ENCODE data around the gene EFCAB11.

The EFCAB11 gene

GRCh38 chr14:89848165-89848564 is 106.4 kb downstream of the EFCAB11 start:
- TF ChIP-seq ZFX (IDR thresholded peaks at IDR 0.05) (no peak), CTCF (conservative IDR thresholded peaks at IDR 0.05) (peak; percentile 31)
- H3K27ac ChIP-seq, result no peak overlapping the region

GRCh38 chr14:89845346-89845745 is 109.2 kb downstream of the EFCAB11 start:
- TF ChIP-seq CTCF (conservative IDR thresholded peaks at IDR 0.05), result no peak
- TF ChIP-seq ZFX (IDR thresholded peaks at IDR 0.05), result no peak
- no peak overlapping the region for H3K27ac ChIP-seq

GRCh38 chr14:89844508-89844907 is 110.0 kb downstream of the EFCAB11 start:
- H3K27ac ChIP-seq, result no peak overlapping the region
- TF ChIP-seq CTCF (conservative IDR thresholded peaks at IDR 0.05) (no peak), ZFX (IDR thresholded peaks at IDR 0.05) (no peak)

- TF ChIP-seq ZFX (IDR thresholded peaks at IDR 0.05) (no peak), CTCF (conservative IDR thresholded peaks at IDR 0.05) (no peak)
Measured at GRCh38 chr14:89842837-89843236, 111.7 kb downstream of the EFCAB11 start.

GRCh38 chr14:89841851-89842250 is 112.7 kb downstream of the EFCAB11 start:
- H3K27ac ChIP-seq, result no peak overlapping the region
- TF ChIP-seq CTCF (conservative IDR thresholded peaks at IDR 0.05) (no peak), ZFX (IDR thresholded peaks at IDR 0.05) (no peak)

More at GRCh38 chr14:89842837-89843236, 111.7 kb downstream of the EFCAB11 start:
- H3K27ac ChIP-seq, result no peak overlapping the region

GRCh38 chr14:89836830-89837469 is 117.6 kb downstream of the EFCAB11 start:
- TF ChIP-seq ZFX (IDR thresholded peaks at IDR 0.05) (no peak), CTCF (conservative IDR thresholded peaks at IDR 0.05) (no peak)
- H3K27ac ChIP-seq, result no peak overlapping the region

GRCh38 chr14:89833661-89834060 is 120.9 kb downstream of the EFCAB11 start:
- no peak overlapping the region for H3K27ac ChIP-seq
- TF ChIP-seq ZFX (IDR thresholded peaks at IDR 0.05) (no peak), CTCF (conservative IDR thresholded peaks at IDR 0.05) (no peak)

Data from C4-2B (cell line).